Left kidney (tissue), 8 donors: ENCODE measurements around the gene MTCH2. TPM values are rescaled to one million over a fixed set of nuclear protein-coding genes. Genes with fewer than 3 reads are reported as not detected.
"Not testable (repeated sequence)": the region's sequence is repeated elsewhere in the genome, so short reads cannot be mapped to it uniquely, and the experiment has no call there.

Experiments used
- DNase-seq: peaks from one replicate; pipeline ENCODE4 v3.0.0-alpha.2; 2013
- long read RNA-seq, 8 donors: transcript quantifications; one replicate each; lab custom pipeline, GENCODE V29; 2026
- polyA plus RNA-seq: library from polyadenylated mRNA; unstranded; fragments of 120-200 nt; gene quantifications from one replicate; pipeline ENCODE4 v1.2.1, GENCODE V29; 2013; ENCODE audit not compliant: insufficient read length

The MTCH2 gene
- 129 TPM for polyA plus RNA-seq
- long read RNA-seq, donor 1, transcript MTCH2-201 (13 exons, 2,587 nt): major isoform, 39 of 77 reads
- long read RNA-seq, donor 1, partial matches to known transcripts: 24 of 77 reads
- long read RNA-seq, donor 1, other reads (novel, unspliced or antisense): 11 of 77 reads
- long read RNA-seq, donor 2, transcript MTCH2-201 (13 exons, 2,587 nt): major isoform, 33 of 77 reads
- long read RNA-seq, donor 2, partial matches to known transcripts: 35 of 77 reads
- long read RNA-seq, donor 2, other reads (novel, unspliced or antisense): 6 of 77 reads
- long read RNA-seq, donor 3, transcript MTCH2-201 (13 exons, 2,587 nt): major isoform, 19 of 49 reads
- long read RNA-seq, donor 3, partial matches to known transcripts: 29 of 49 reads
- long read RNA-seq, donor 3, other reads (novel, unspliced or antisense): 0 of 49 reads
- long read RNA-seq, donor 4, partial matches to known transcripts: 6 of 8 reads
- long read RNA-seq, donor 4, other reads (novel, unspliced or antisense): 0 of 8 reads
- long read RNA-seq, donor 5, transcript MTCH2-201 (13 exons, 2,587 nt): major isoform, 55 of 154 reads
- long read RNA-seq, donor 5, partial matches to known transcripts: 85 of 154 reads
- long read RNA-seq, donor 5, other reads (novel, unspliced or antisense): 13 of 154 reads
- long read RNA-seq, donor 6, transcript MTCH2-201 (13 exons, 2,587 nt): major isoform, 35 of 59 reads
- long read RNA-seq, donor 6, partial matches to known transcripts: 15 of 59 reads
- long read RNA-seq, donor 6, other reads (novel, unspliced or antisense): 7 of 59 reads
- long read RNA-seq, donor 7, transcript MTCH2-201 (13 exons, 2,587 nt): major isoform, 45 of 111 reads
- long read RNA-seq, donor 7, partial matches to known transcripts: 65 of 111 reads
- long read RNA-seq, donor 7, other reads (novel, unspliced or antisense): 0 of 111 reads
- long read RNA-seq, donor 8, transcript MTCH2-201 (13 exons, 2,587 nt): major isoform, 13 of 14 reads
- long read RNA-seq, donor 8, partial matches to known transcripts: 0 of 14 reads
- long read RNA-seq, donor 8, other reads (novel, unspliced or antisense): 0 of 14 reads

DNA sequence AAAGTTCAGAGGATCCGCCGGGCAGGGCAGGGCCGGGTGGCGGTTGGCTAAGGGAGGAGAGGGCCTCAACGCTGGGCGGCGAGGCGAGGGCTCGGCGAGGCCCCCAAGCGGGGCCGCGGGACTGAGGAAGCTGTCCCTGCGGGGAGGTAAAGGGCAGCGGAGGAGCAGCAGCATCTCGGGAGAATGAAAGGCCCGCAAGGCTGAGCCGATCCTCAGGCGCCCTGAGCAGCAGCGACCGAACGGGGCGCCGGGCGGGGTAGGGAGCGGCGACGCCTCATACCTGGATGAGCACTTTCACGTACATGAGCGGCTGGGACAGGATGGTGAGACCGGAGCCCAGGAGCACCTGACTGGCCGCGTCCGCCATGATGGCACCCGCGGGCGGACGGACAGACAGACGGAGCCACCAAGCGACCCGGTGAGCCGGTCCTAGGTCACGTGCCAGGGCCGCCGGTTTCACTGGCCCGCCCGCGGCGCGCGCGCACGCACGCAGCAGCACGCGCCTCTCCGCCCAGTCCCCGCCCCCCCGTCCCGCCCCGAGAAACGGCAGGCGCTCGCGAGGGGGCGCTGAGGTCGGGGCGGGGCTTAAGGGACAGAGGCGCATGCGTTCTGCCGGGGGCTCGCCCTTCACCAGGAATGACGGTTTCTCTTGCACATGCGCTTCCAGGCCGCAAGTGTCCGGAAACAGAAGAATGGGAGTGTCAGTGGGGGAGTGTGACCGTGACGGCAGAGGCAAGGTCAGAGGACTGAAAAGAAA lies at the start of gene MTCH2:
MTCH2 (minus strand) TSS at position 461 of the 757 bp plus-strand sequence; CDS start at position 367, 94 bp downstream.
- DNase-seq: peak; percentile 97

DNA sequence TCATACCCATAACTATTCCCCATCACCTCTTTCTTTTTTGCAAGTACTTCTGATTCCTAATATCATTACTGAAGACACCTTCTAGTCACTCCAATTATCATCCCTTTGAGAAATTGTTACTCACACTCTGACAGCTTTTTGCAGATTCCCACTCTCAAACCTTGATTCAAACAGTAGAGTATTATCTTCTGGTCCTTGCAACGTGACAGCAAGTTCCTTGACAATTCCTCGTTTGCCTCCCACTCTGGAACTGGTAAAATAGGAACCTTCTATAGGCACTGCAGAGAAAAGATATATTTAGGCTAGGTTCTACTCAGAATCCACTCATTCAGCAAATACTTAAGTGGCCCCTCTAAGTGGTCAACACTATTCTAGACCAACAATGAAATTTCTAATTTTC lies 49.6 kb upstream of the MTCH2 start:
- no peak for DNase-seq

DNA sequence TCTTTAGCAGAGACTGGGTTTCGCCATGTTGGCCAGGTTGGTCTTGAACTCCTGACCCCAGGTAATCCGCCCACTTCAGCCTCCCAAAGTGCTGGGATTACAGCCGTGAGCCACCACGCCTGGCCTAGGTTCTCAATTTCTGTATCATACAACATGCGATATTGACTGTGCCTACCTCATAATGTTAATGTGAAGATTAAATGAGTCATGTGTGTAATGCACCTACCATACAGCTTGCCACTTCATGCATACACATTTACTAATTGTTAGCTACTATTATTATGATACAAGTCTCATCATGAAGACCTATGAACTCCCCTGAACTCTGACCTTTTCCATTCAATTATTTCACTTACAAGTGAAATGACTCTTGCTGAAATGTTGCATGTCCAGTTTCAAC lies 47.1 kb upstream of the MTCH2 start:
- DNase-seq: no peak

DNA sequence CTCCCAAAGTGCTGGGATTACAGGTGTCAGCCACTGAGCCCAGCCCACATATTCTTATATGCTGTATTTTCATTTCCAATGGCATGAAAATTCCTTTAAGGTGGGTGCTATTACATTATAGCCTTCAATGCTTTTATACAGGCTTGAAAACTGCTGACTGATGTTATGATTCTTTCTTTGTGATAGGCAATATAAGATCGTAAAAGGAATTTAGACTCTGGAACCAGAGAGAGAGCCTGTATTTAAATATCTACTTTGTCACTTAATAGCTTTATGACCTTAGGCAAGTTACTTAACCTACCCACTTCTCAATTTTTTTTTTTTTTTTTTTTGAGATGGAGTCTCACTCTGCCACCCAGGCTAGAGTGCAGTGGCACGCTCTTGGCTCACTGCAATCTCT lies 46.6 kb upstream of the MTCH2 start:
- no peak for DNase-seq

DNA sequence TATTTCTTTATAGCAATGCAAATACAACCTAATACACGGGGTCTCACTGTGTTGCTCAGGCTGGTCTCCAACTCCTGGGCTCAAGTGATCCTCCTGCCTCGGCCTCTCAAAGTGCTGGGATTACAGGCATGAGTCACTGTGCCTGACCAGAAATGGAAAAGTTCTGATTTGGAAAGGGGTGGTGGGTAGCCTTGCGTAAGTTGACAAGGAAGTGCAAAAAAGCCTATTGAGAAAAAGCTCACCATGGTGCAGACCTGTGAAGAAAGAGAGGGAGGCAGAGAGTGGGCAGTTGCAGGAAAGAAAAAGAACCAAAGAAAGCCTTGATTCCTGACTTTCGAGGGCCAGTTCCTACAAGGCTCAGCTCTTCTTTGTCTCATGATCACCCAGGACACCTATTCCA lies 45.8 kb upstream of the MTCH2 start:
- no peak for DNase-seq

DNA sequence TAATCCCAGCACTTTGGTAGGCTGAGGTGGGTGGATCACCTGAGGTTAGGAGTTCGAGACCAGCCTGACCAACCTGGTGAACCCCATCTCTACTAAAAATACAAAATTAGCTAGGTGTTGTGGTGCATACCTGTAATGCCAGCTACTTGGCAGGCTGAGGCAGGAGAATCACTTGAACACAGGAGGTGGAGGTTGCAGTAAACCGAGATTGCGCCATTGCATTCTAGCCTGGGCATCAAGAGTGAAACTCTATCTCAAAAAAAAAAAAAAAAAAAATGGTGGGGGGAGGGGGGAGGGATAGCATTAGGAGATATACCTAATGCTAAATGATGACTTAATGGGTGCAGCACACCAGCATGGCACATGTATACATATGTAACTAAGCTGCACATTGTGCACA lies 44.3 kb upstream of the MTCH2 start:
- not testable (repeated sequence) for DNase-seq

DNA sequence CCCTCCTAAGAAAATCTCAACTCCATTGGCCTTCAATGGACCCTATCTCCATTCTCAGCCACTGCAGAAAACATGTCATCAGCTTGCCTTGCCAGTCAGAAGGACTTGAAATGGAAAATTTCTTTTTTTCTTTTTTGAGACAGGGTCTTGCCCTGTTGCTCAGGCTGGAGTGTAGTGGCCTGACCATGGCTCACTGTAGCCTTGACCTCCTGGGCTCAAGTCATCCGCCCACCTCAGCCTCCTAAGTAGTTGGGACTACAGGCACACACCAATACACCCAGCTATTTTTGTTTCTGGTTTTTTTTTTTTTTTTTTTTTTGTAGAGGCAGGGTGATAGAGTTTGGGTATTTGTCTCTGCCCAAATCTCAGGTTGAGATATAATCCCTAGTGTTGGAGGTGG lies 43.8 kb upstream of the MTCH2 start:
- no peak for DNase-seq

DNA sequence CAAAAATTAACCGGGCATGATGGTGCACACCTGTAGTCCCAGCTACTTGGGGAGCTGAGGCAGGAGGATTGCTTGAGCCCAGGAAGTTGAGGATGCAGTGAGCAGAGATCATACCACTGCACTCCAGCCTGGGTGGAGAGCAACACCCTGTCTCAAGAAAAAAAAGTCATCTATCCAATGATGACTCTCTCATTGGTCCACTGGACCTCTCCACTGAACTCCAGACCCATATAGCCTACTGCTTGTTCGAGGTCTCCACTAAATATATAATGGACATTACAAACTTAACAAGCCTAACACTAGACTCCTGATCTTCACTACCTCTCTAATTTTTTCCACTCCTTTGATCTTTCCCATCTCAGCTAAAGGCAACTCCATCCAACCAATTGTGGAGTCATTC lies 33.5 kb upstream of the MTCH2 start:
- DNase-seq: no peak

DNA sequence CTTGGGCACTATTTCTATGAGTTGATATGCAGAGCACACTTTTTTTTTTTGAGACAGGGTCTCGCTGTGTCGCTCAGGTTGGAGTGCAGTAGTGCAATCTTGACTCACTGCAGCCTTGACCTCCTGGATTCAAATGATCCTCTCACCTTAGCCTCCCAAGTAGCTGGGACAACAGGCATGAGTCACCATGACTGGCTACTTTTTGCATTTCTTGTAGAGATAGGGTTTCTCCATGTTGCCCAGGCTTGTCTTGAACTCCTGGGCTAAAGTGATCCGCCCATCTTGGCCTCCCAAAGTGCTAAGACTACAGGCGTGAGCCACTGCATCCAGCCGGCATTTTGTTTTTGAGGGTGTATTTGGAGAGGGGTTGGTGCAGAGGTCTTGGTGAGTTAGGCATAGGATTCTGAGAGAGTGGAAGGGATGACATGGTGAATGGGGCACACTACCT lies 29.9 kb upstream of the MTCH2 start:
- DNase-seq: no peak

DNA sequence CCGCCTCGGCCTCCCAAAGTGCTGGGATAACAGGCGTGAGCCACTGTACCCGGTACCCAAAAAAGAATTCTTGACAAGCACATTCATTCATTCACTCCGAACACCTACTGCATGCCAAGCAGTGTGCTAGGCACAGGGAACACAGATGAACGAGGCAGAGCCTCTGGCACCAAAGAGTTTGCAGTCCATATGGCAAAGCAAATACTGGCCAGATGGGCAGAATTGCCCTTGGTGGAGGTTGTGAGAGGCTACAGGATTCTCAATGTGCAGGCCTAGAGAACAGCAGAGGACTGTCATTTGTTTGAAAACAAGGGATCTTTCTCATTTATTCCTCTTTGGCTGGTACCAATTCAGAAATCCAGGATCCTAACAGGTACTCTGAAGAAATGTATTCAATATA lies 27.5 kb upstream of the MTCH2 start:
- DNase-seq: no peak

DNA sequence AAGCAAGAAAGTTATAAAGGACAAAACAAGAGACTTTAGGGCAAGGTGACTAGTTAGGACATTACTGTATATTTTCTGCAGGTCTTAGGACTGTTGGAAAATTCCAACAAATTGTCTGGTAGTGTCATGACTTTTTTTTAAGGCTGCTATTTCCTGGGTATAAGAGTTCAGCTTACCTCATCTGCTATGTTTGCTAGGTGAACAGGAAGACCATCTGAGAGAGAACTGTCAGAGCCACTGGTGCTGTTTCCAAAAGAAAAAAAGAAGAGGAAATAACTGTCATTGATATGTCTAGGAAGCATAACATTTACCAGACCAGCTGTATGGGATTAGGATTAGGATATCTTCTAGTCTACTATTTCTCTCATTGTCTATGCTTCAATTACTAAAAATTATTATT lies 26.3 kb upstream of the MTCH2 start:
- no peak for DNase-seq

DNA sequence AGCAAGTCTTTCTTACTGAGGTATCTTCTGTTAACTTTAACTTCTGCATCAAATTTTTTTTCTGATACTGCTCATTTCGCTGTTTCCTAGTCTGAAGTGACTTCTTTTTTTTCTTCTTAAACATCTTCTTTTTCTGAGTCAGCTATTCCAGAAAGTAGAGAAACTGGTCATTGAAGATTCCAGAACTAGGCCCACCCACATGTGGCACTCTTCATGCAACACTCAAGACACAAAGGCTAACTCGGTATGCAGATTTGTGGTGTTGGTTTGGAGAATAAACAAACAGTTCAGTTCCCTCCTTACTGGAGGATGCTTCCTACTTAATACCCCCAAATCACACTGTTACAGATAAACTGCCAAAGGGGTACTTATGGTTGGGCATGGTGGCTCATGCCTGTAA lies 25.2 kb upstream of the MTCH2 start:
- no peak for DNase-seq

DNA sequence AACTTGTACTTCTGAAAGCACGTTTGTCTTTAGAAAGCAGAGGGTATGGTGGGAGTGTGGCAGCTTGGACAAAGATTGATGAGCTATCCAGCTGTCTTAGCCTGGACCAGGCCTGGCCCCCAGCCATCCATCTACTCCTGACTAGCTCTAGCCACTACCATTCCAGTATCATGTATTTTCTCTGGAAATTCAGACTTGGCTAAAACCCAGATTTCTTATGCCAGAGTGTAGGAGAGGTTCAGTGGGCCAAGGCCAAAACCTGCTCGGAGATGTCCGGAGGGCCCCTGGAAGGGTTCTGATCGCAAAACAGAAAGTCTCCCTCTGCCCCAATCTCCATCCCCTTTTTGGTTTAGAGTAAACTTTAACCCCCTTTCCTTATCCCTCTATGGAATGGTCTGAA lies 24.8 kb upstream of the MTCH2 start:
- DNase-seq: peak; percentile 24

DNA sequence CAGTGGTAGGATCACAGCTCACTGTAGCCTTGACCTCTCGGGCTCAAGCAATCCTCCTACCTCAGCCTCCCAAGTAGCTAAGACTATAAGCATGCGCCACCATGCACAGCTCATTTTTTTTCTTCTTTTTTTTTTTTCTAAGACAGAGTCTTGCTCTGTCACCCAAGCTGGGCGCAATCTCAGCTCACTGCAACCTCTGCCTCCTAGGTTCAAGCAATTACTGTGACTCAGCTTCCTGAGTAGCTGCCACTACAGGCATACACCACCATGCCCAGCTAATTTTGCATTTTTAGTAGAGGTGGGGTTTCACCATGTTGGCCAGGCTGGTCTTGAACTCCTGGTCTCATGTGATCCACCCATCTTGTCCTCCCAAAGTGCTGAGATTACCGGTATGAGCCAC lies 22.6 kb upstream of the MTCH2 start:
- not testable (repeated sequence) for DNase-seq

DNA sequence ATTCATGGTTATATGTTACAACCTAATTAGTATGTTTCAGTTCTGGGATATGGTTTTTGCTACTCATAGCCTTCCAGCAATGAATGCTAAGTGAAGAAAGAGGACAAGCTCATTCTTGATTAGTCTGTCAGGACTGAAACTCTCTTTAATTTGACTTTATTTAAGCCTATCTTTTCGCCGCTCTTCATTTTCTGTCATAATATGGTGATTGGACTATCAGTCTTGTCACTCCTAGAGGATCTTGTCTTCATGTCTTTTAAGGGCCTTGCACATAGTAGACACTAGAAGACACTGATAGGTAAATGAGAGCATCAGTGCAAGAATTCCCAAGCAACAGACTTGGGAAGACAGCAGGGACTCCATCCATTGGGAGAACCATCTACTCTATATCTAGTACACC lies 18.9 kb upstream of the MTCH2 start:
- DNase-seq: no peak

DNA sequence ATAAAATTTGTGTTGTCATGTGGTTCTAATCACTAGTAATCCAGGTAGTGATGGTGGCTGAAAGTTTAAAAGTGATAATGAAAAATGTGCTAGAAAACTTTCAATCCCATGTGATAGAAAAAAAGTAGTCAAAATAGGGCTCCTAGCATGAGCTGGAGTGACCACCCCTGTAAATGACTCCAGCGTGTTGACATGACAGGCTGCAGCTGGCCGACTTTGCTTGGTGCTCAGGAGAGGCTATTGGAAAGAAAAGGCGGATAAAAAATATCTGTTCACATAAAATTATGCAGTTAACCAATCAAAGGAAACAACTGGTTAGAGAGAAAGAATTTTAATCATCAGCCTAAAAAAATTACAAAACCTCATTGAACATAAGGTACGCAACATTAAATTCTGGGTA lies 16.9 kb upstream of the MTCH2 start:
- DNase-seq: peak; percentile 62

DNA sequence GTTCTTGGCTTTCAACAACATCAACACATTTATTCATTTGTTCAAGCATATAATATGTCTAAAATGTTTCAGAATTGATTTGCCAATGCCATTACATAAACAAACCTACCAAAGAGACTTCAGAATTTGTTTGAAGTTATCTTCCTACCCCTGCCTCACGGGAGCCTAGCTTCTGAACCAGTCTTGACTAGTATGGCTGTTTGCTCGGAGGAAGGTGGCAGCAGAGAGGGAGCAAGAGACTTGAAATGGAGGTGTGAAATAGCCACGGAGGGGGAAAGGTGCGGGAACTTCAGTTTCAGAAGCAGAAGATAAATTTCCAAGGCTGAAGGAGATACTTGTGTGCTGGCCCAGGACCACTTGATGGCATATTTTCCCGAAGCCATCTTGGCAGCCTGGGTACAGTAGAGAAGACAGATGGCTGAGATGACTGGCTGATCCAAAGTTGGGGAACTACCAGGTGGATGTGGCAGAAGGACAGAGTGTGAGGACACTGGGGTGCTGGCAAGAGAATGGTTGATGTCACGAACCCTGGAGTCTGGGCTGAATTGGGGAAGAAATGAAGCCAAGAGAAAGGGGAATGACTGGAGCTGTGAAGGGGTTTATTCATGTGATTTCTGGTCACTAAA lies 14.0 kb upstream of the MTCH2 start:
- DNase-seq: no peak

DNA sequence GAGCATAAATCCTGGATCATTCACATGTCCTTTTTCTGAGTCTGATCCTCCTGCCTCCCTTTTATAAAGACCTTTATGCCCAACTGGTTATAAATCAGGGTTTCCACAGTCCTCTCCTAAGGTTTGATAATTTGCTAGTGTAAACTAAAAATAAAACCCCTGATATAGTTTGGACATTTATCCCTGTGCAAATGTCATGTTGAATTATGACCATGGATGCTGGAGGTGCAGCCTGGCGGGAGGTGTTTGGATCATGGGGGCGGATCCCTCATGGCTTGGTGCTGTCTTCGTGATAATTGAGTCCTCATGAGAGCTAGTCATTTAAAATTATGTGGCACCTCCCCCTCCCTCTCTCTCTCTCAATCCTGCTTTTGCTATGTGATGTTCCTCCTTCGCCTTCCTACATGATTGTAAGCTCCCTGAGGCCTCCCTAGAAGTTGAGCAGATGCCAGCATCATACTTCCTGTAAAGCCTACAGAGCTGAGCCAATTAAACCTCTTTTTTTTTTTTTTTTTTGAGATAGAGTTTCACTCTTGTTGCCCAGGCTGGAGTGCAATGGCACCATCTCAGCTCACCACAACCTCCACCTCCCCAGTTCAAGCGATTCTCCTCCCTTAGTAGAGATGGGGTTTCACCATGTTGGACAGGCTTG lies 9.6 kb upstream of the MTCH2 start:
- DNase-seq: no peak

DNA sequence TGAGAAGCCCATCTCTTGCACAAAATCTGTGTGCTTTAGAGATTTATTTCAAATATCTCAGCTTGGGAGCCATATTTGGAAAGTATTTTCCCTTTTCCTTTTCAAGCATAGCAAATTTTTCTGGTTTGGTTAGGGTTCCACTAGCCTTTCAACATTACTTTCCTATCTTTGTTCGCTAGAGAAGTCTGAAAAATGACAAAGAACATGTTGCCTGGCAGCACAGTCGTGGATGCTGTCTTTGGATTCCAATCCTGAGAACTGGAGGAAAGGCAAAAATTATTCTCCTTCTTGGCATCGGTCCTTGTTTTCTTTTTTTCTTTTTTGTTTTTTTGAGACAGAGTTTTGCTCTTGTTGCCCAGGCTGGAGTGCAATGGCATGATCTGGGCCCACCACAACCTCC lies 6.9 kb upstream of the MTCH2 start:
- no peak for DNase-seq

DNA sequence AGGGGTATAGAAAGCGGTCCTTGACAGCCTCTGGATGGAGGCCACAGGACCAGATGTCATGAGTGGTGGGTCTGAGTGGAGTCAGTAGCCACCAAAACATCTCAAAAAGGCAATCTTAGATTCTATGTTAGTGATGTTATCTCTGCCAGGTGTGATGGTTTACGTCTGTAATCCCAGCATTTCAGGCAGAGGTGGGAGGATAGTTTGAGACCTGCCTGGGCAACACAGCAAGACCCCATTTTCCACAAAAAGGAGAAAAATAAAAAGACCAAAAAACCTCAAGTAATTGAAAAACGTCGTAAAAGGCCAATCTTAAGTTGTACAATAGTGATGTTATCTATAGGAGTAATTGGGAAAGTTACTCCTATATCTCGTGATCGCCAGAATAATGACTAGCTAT lies 3.7 kb upstream of the MTCH2 start:
- no peak for DNase-seq

DNA sequence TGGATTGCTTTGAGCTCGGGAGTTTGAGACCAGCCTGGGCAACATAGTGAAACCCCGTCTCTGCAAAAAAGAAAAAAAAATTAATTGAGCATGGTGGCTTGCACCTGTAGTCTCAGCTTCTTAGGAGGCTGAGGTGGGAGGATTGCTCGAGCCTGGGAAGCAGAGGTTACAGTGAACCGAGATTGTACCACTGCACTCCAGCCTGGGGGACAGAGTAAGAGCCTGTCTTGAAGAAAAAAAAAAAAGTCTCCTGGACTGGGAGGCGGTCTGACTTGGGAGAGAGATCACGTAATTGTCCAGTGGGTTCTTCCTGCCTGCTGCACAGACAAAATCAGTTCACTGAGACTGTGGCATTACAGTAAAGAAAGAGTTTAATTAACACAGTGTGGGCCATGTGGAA lies 3.1 kb upstream of the MTCH2 start:
- no peak for DNase-seq
